Neuronal stem cell (in vitro differentiated cells): ENCODE results near the gene APBB2.

ENCODE experiments used
- DNase-seq: peaks from one replicate; pipeline ENCODE4 v3.0.0-alpha.2; 2013; ENCODE audit warnings: low spot score
- H2AFZ ChIP-seq: one replicate; pipeline ENCODE4 v1.6.1; 2013; ENCODE audit warnings: mild to moderate bottlenecking, low read length, inconsistent platforms
- H2AK5ac ChIP-seq: 2 replicates; pipeline ENCODE4 v1.6.1; 2013; ENCODE audit warnings: low read depth, mild to moderate bottlenecking, inconsistent platforms, low read length, moderate library complexity, mixed read lengths
- H2BK120ac ChIP-seq: 2 replicates; pipeline ENCODE4 v1.6.1; 2013; ENCODE audit warnings: low read depth, mild to moderate bottlenecking, inconsistent platforms, low read length, moderate library complexity, mixed read lengths
- H2BK12ac ChIP-seq: one replicate; pipeline ENCODE4 v1.6.1; 2013; ENCODE audit warnings: low read length, inconsistent platforms
- H2BK15ac ChIP-seq: 2 replicates; pipeline ENCODE4 v1.6.1; 2013; ENCODE audit warnings: mild to moderate bottlenecking, low read length, inconsistent platforms, mixed read lengths
- H2BK5ac ChIP-seq: one replicate; pipeline ENCODE4 v1.6.1; 2013; ENCODE audit warnings: inconsistent platforms, mild to moderate bottlenecking, low read length, moderate library complexity
- H3K14ac ChIP-seq: one replicate; pipeline ENCODE4 v1.6.1; 2013; ENCODE audit warnings: low read length, inconsistent platforms
- H3K18ac ChIP-seq: 2 replicates; pipeline ENCODE4 v1.6.1; 2013; ENCODE audit warnings: low read length, inconsistent platforms
- H3K23ac ChIP-seq: 2 replicates; pipeline ENCODE4 v1.6.1; 2013; ENCODE audit warnings: low read depth, mild to moderate bottlenecking, mixed read lengths, low read length, inconsistent platforms; ENCODE audit not compliant: poor library complexity
- H3K27ac ChIP-seq: replicated peaks from 3 replicates; pipeline ENCODE4 v1.5.1; 2013; ENCODE audit warnings: low read length, inconsistent platforms
- H3K27me3 ChIP-seq, 3 experiments: 2 replicates each; pipeline ENCODE4 v1.6.1; 2013; ENCODE audit warnings: low read length in 3 of 3, mild to moderate bottlenecking in 2 of 3, inconsistent platforms in 1 of 3, low read depth in 1 of 3, mixed read lengths in 1 of 3, moderate library complexity in 1 of 3; ENCODE audit not compliant: control insufficient read depth in 3 of 3, insufficient read depth in 3 of 3
- H3K36me3 ChIP-seq, 2 donors: replicated peaks in 1 of 2; 2 replicates each; pipeline ENCODE4 v1.6.1; 2013; ENCODE audit warnings: low read length in 2 of 2; ENCODE audit not compliant: control insufficient read depth in 2 of 2, insufficient read depth in 2 of 2
- H3K4ac ChIP-seq: 2 replicates; pipeline ENCODE4 v1.6.1; 2013; ENCODE audit warnings: inconsistent platforms, mild to moderate bottlenecking, low read length, moderate library complexity
- H3K4me1 ChIP-seq, 2 donors: 1 replicate in 1 of 2; 2 replicates in 1 of 2; pipeline ENCODE4 v1.6.1; 2013; ENCODE audit warnings: low read length in 2 of 2, low read depth in 1 of 2; ENCODE audit not compliant: control insufficient read depth in 2 of 2, insufficient read depth in 1 of 2
- H3K4me2 ChIP-seq: one replicate; pipeline ENCODE4 v1.6.1; 2013; ENCODE audit warnings: mild to moderate bottlenecking, low read length, inconsistent platforms; ENCODE audit not compliant: insufficient read depth, poor library complexity, severe bottlenecking
- H3K4me3 ChIP-seq, 2 donors: 2 replicates each; pipeline ENCODE4 v1.5.1; 2013; ENCODE audit warnings: low read length in 2 of 2, mild to moderate bottlenecking in 2 of 2, inconsistent platforms in 1 of 2, moderate library complexity in 1 of 2
- H3K79me1 ChIP-seq: one replicate; pipeline ENCODE4 v1.6.1; 2013; ENCODE audit warnings: low read depth, mild to moderate bottlenecking, inconsistent platforms, low read length, moderate library complexity
- H3K9ac ChIP-seq: one replicate; pipeline ENCODE4 v1.6.1; 2013; ENCODE audit warnings: mild to moderate bottlenecking, low read depth, low read length, inconsistent platforms; ENCODE audit not compliant: poor library complexity
- H3K9me3 ChIP-seq, 2 donors: replicated peaks in 1 of 2; 2 replicates each; pipeline versions ENCODE3 to v1.6.1; 2013; ENCODE audit warnings: low read length in 2 of 2, mild to moderate bottlenecking in 2 of 2, inconsistent platforms in 1 of 2, low read depth in 1 of 2, mixed read lengths in 1 of 2, moderate library complexity in 1 of 2; ENCODE audit not compliant: control insufficient read depth in 2 of 2, insufficient read depth in 1 of 2
- H4K8ac ChIP-seq: one replicate; pipeline ENCODE4 v1.6.1; 2013; ENCODE audit warnings: low read depth, mild to moderate bottlenecking, inconsistent platforms, low read length, moderate library complexity
- H4K91ac ChIP-seq: one replicate; pipeline ENCODE4 v1.6.1; 2013; ENCODE audit warnings: low read length, low read depth, mild to moderate bottlenecking, inconsistent platforms; ENCODE audit not compliant: poor library complexity
- WGBS, 2 donors: extraction: QIAGEN DNeasy Blood & Tissue Kit; methylation state at CpG; one replicate each; pipeline ENCODE4 v1.1.7; 2013; ENCODE audit warnings: missing lambda C conversion rate in 2 of 2, mixed read lengths in 1 of 2; ENCODE audit not compliant: insufficient read length in 2 of 2, insufficient replicate concordance in 1 of 2; ENCODE audit errors: extremely low coverage in 2 of 2; 5-methylcytosine and 5-hydroxymethylcytosine counted together

The APBB2 gene

GRCh38 chr4:41067369-41067768 is 147.0 kb downstream of the APBB2 start:
- no peak overlapping the region for H3K27ac ChIP-seq

GRCh38 chr4:41066049-41066448 is 148.3 kb downstream of the APBB2 start:
- Histone ChIP-seq H3K4ac (no peak overlapping the region), H3K14ac (no peak overlapping the region), H2AFZ (no peak overlapping the region), H3K9ac (no peak overlapping the region), H2AK5ac (no peak overlapping the region), H3K9me3 (no peaks in the 10 kb centered on the region), H3K23ac (no peak overlapping the region), H3K4me3 (no peak overlapping the region), H2BK12ac (no peak overlapping the region), H3K18ac (no peak overlapping the region), H3K27me3 (no peaks in the 10 kb centered on the region), H3K4me2 (no peak overlapping the region), H4K91ac (no peak overlapping the region), H2BK15ac (no peak overlapping the region), H2BK120ac (no peak overlapping the region), H3K79me1 (no peaks in the 10 kb centered on the region), H4K8ac (no peak overlapping the region), H2BK5ac (no peak overlapping the region), H3K4me1 (peaks cover 3% of the 10 kb centered on the region in 2 donors), H3K27ac (no peak overlapping the region), H3K36me3 (no peaks in the 10 kb centered on the region)
- WGBS, 2 donors, result no CpG with 5 or more reads among the region's 4 CpGs
- DNase-seq, result no peak

More at GRCh38 chr4:41067369-41067768, 147.0 kb downstream of the APBB2 start:
- Histone ChIP-seq H2AK5ac (no peak overlapping the region), H3K14ac (no peak overlapping the region), H3K9me3 (no peaks in the 10 kb centered on the region), H3K9ac (no peak overlapping the region), H2BK5ac (no peak overlapping the region), H3K27me3 (no peaks in the 10 kb centered on the region), H3K79me1 (no peaks in the 10 kb centered on the region), H4K8ac (no peak overlapping the region), H3K23ac (no peak overlapping the region), H3K4me2 (no peak overlapping the region), H3K4me1 (peaks cover 3 to 7% of the 10 kb centered on the region in 2 donors), H3K36me3 (no peaks in the 10 kb centered on the region), H3K18ac (no peak overlapping the region), H4K91ac (no peak overlapping the region), H2BK12ac (no peak overlapping the region), H2AFZ (no peak overlapping the region), H3K4ac (no peak overlapping the region), H3K4me3 (no peak overlapping the region), H2BK120ac (no peak overlapping the region), H2BK15ac (no peak overlapping the region)
- DNase-seq, result no peak
- WGBS, 2 donors, result no CpG with 5 or more reads among the region's 5 CpGs

- Histone ChIP-seq H3K79me1 (no peaks in the 10 kb centered on the region), H3K14ac (no peak overlapping the region), H4K8ac (no peak overlapping the region), H3K4ac (no peak overlapping the region), H3K4me3 (no peak overlapping the region), H3K27me3 (no peaks in the 10 kb centered on the region), H3K4me1 (peaks cover 3% of the 10 kb centered on the region in 2 donors), H2BK120ac (no peak overlapping the region), H2BK15ac (no peak overlapping the region), H2BK12ac (no peak overlapping the region), H3K27ac (no peak overlapping the region), H3K36me3 (no peaks in the 10 kb centered on the region), H2AK5ac (no peak overlapping the region), H3K23ac (no peak overlapping the region), H3K18ac (no peak overlapping the region), H2AFZ (no peak overlapping the region), H2BK5ac (no peak overlapping the region), H3K4me2 (no peak overlapping the region), H3K9me3 (no peaks in the 10 kb centered on the region), H4K91ac (no peak overlapping the region), H3K9ac (no peak overlapping the region)
- no peak for DNase-seq
- no CpG with 5 or more reads among the region's 5 CpGs for WGBS, 2 donors
Observed at GRCh38 chr4:41065434-41066006, 148.8 kb downstream of the APBB2 start.

GRCh38 chr4:41064953-41065352 is 149.4 kb downstream of the APBB2 start:
- Histone ChIP-seq H4K91ac (no peak overlapping the region), H3K4ac (no peak overlapping the region), H2AFZ (no peak overlapping the region), H2BK120ac (no peak overlapping the region), H3K27ac (no peak overlapping the region), H3K18ac (no peak overlapping the region), H3K27me3 (no peaks in the 10 kb centered on the region), H2BK5ac (no peak overlapping the region), H2BK12ac (no peak overlapping the region), H3K4me1 (peaks cover 3% of the 10 kb centered on the region in 2 donors), H3K9ac (no peak overlapping the region), H4K8ac (no peak overlapping the region), H3K36me3 (no peaks in the 10 kb centered on the region), H3K9me3 (no peaks in the 10 kb centered on the region), H2BK15ac (no peak overlapping the region), H2AK5ac (no peak overlapping the region), H3K23ac (no peak overlapping the region), H3K14ac (no peak overlapping the region), H3K4me2 (no peak overlapping the region), H3K79me1 (no peaks in the 10 kb centered on the region), H3K4me3 (no peak overlapping the region)
- DNase-seq, result no peak
- WGBS, 2 donors, result no CpG with 5 or more reads among the region's 3 CpGs
